ENCODE results near the gene GLS2. TPM values are rescaled to one million over a fixed set of nuclear protein-coding genes. Genes with fewer than 3 reads are reported as not detected.
A peak's percentile ranks its signal among the peaks of the same experiment; 100 is the strongest.

GLS2 gene
- total RNA-seq, 4 donors from 2014 or later = 2.1 to 3.1 (median 2.1) TPM; not detected in 1

- Histone ChIP-seq H3K4me1 (peaks cover 0 to 81% (median 18%) of the 10 kb centered on the region in 4 donors), H3K9me3 (no peaks in the 10 kb centered on the region), H3K36me3 (no peaks in the 10 kb centered on the region), H3K27me3 (no peaks in the 10 kb centered on the region), H3K4me3 (peak overlapping the region; percentile 40 to 67 (median 48)), H3K27ac (peak overlapping the region; percentile 81 to 97 (median 92))
- 8 to 13% methylated on average over 4 of the region's 4 CpGs for WGBS, 2 donors
- DNase-seq (ENCODE audit: low spot score in 2 of 2) = no peak
- no peak for TF ChIP-seq POLR2A (IDR thresholded peaks at IDR 0.05)
- no peak for TF ChIP-seq CTCF (IDR thresholded peaks at IDR 0.05)
Observed at GRCh38 chr12:56522411-56523193, 34.6 kb upstream of the GLS2 start.

GRCh38 chr12:56521590-56522371 lies 33.8 kb upstream of the GLS2 start, which contains the start of gene RBMS2:
RBMS2 (plus strand) TSS chr12:56521820; CDS start chr12:56522024, 204 bp downstream.
- peak within 1 kb of the TSS; percentile 40 to 67 (median 48) for H3K4me3 ChIP-seq
- H3K27ac ChIP-seq = peak within 1 kb of the TSS; percentile 81 to 97 (median 92)
- 0 to 2% methylated on average over 15 of the region's 15 CpGs for WGBS, 2 donors
- H3K27me3 ChIP-seq = no peaks in the 10 kb centered on the region
- peak in 1 of 5 experiments; percentile 23 for TF ChIP-seq CTCF (IDR thresholded peaks at IDR 0.05)
- peak in 1 of 2 donors; percentile 59 for TF ChIP-seq POLR2A (IDR thresholded peaks at IDR 0.05)
- TF ChIP-seq EP300 (IDR thresholded peaks at IDR 0.05) = peak; percentile 26 to 76
- DNase-seq (ENCODE audit: low spot score in 2 of 2) = peak; percentile 68 to 84
- H3K4me1 ChIP-seq = peaks cover 0 to 73% (median 14%) of the 10 kb centered on the region in 4 donors
- H3K36me3 ChIP-seq = no peaks in the 10 kb centered on the region
- H3K9me3 ChIP-seq = no peaks in the 10 kb centered on the region

GRCh38 chr12:56521209-56521589 lies 33.2 kb upstream of the GLS2 start:
- DNase-seq (ENCODE audit: low spot score in 2 of 2) = no peak
- Histone ChIP-seq H3K4me1 (peaks cover 0 to 68% (median 14%) of the 10 kb centered on the region in 4 donors), H3K27me3 (no peaks in the 10 kb centered on the region), H3K9me3 (no peaks in the 10 kb centered on the region), H3K4me3 (peak overlapping the region; percentile 40 to 67 (median 48)), H3K36me3 (no peaks in the 10 kb centered on the region), H3K27ac (peak overlapping the region; percentile 81 to 97 (median 92))
- TF ChIP-seq POLR2A (IDR thresholded peaks at IDR 0.05) (no peak), EP300 (IDR thresholded peaks at IDR 0.05) (no peak)
- 35 to 44% methylated on average over 8 of the region's 8 CpGs for WGBS, 2 donors

GRCh38 chr12:56520506-56520905 lies 32.5 kb upstream of the GLS2 start:
- WGBS, 2 donors = 30 to 36% methylated on average over 1 of the region's 1 CpG
- Histone ChIP-seq H3K36me3 (no peaks in the 10 kb centered on the region), H3K27me3 (no peaks in the 10 kb centered on the region), H3K27ac (peak overlapping the region; percentile 81 to 97 (median 92)), H3K9me3 (no peaks in the 10 kb centered on the region), H3K4me3 (peak overlapping the region in 1 of 4 donors; percentile 67), H3K4me1 (peaks cover 0 to 61% (median 14%) of the 10 kb centered on the region in 4 donors)
- no peak for TF ChIP-seq EP300 (IDR thresholded peaks at IDR 0.05)
- TF ChIP-seq POLR2A (IDR thresholded peaks at IDR 0.05) = no peak
- no peak for TF ChIP-seq CTCF (IDR thresholded peaks at IDR 0.05)
- no peak for DNase-seq (ENCODE audit: low spot score in 2 of 2)

GRCh38 chr12:56520048-56520447 lies 32.1 kb upstream of the GLS2 start:
- H3K9me3 ChIP-seq = no peaks in the 10 kb centered on the region
- no peaks in the 10 kb centered on the region for H3K27me3 ChIP-seq
- WGBS, 2 donors = 53 to 69% methylated on average over 3 of the region's 3 CpGs
- no peaks in the 10 kb centered on the region for H3K36me3 ChIP-seq
- DNase-seq (ENCODE audit: low spot score in 2 of 2) = no peak
- peak overlapping the region in 1 of 4 donors; percentile 67 for H3K4me3 ChIP-seq
- peak overlapping the region; percentile 81 to 97 (median 92) for H3K27ac ChIP-seq
- H3K4me1 ChIP-seq = peaks cover 0 to 56% (median 11%) of the 10 kb centered on the region in 4 donors
- TF ChIP-seq CTCF (IDR thresholded peaks at IDR 0.05) (no peak), POLR2A (IDR thresholded peaks at IDR 0.05) (no peak), EP300 (IDR thresholded peaks at IDR 0.05) (no peak)
